ENCODE data around the gene ZNF664. TPM values are rescaled to one million over a fixed set of nuclear protein-coding genes. Genes with fewer than 3 reads are reported as not detected.

Gene ZNF664
- total RNA-seq, 1 experiment from 2014 or later: 87.6 TPM

GRCh38 chr12:124027753-124028554, 54.9 kb downstream of the ZNF664 start:
- H3K27ac ChIP-seq: no peak overlapping the region
- peaks cover 20% of the 10 kb centered on the region; the same call in 1 of the 2 replicates for H3F3A ChIP-seq (ENCODE audit: insufficient read depth, low read depth)
- no peak for DNase-seq
- no peaks in the 10 kb centered on the region for H4K20me1 ChIP-seq (ENCODE audit: insufficient read depth)
- no peak overlapping the region for H3K4me3 ChIP-seq
- no peaks in the 10 kb centered on the region for H3K27me3 ChIP-seq (ENCODE audit: insufficient read depth, low read depth)
- H3K4me1 ChIP-seq (replicated peaks; ENCODE audit: insufficient read depth): peaks cover 36% of the 10 kb centered on the region
- H2AFZ ChIP-seq: no peak overlapping the region
- BruUV-seq (replicated peaks): no TSS peak
- TF ChIP-seq EZH2 (IDR thresholded peaks at IDR 0.05; ENCODE audit: low read depth) (no peak), CTCF (conservative IDR thresholded peaks at IDR 0.05) (no peak)
- no peak overlapping the region for H3K4me2 ChIP-seq
- no peaks in the 10 kb centered on the region for H3K9me2 ChIP-seq (ENCODE audit: insufficient read depth)
- CTCF ChIA-PET: no interaction called here
- H3K9me3 ChIP-seq (ENCODE audit: insufficient read depth, low read depth): no peaks in the 10 kb centered on the region
- H3K79me2 ChIP-seq (ENCODE audit: low read depth): no peaks in the 10 kb centered on the region
- no peaks in the 10 kb centered on the region for H3K36me3 ChIP-seq (ENCODE audit: low read depth)
- intact Hi-C loops (cut with micrococcal nuclease; ENCODE audit: unreplicated experiment): no loop called here
- POLR2A ChIA-PET (ENCODE audit: unreplicated experiment): no interaction called here

- H3K79me2 ChIP-seq (ENCODE audit: low read depth): no peaks in the 10 kb centered on the region
- H4K20me1 ChIP-seq (ENCODE audit: insufficient read depth): no peaks in the 10 kb centered on the region
- DNase-seq: no peak
- BruUV-seq (replicated peaks): no TSS peak
- intact Hi-C loops (cut with micrococcal nuclease; ENCODE audit: unreplicated experiment): no loop called here
- no peaks in the 10 kb centered on the region for H3K36me3 ChIP-seq (ENCODE audit: low read depth)
- peaks cover 36% of the 10 kb centered on the region for H3K4me1 ChIP-seq (replicated peaks; ENCODE audit: insufficient read depth)
- no peak overlapping the region for H3K4me3 ChIP-seq
- peaks cover 20% of the 10 kb centered on the region; the same call in 1 of the 2 replicates for H3F3A ChIP-seq (ENCODE audit: insufficient read depth, low read depth)
- H2AFZ ChIP-seq: no peak overlapping the region
- POLR2A ChIA-PET (ENCODE audit: unreplicated experiment): no interaction called here
- H3K4me2 ChIP-seq: no peak overlapping the region
- H3K9me2 ChIP-seq (ENCODE audit: insufficient read depth): no peaks in the 10 kb centered on the region
- no peaks in the 10 kb centered on the region for H3K27me3 ChIP-seq (ENCODE audit: insufficient read depth, low read depth)
- H3K9me3 ChIP-seq (ENCODE audit: insufficient read depth, low read depth): no peaks in the 10 kb centered on the region
- no peak overlapping the region for H3K27ac ChIP-seq
- CTCF ChIA-PET: no interaction called here
- TF ChIP-seq CTCF (conservative IDR thresholded peaks at IDR 0.05): no peak
- TF ChIP-seq EZH2 (IDR thresholded peaks at IDR 0.05; ENCODE audit: low read depth): no peak
Observed at GRCh38 chr12:124028555-124028925, 55.5 kb downstream of the ZNF664 start.

GRCh38 chr12:124030008-124030407, 57.0 kb downstream of the ZNF664 start:
- intact Hi-C loops (cut with micrococcal nuclease; ENCODE audit: unreplicated experiment): no loop called here
- ChIA-PET POLR2A (ENCODE audit: unreplicated experiment) (no interaction called here), CTCF (no interaction called here)
- no peak for DNase-seq
- TF ChIP-seq EZH2 (IDR thresholded peaks at IDR 0.05; ENCODE audit: low read depth) (no peak), CTCF (conservative IDR thresholded peaks at IDR 0.05) (no peak)
- Histone ChIP-seq H3K4me2 (no peak overlapping the region), H3F3A (ENCODE audit: insufficient read depth, low read depth) (peaks cover 9% of the 10 kb centered on the region; the same call in 1 of the 2 replicates), H3K27me3 (ENCODE audit: insufficient read depth, low read depth) (no peaks in the 10 kb centered on the region), H3K4me3 (no peak overlapping the region), H2AFZ (no peak overlapping the region), H4K20me1 (ENCODE audit: insufficient read depth) (no peaks in the 10 kb centered on the region), H3K36me3 (ENCODE audit: low read depth) (no peaks in the 10 kb centered on the region), H3K27ac (no peak overlapping the region), H3K9me2 (ENCODE audit: insufficient read depth) (no peaks in the 10 kb centered on the region), H3K79me2 (ENCODE audit: low read depth) (no peaks in the 10 kb centered on the region), H3K4me1 (replicated peaks; ENCODE audit: insufficient read depth) (peaks cover 21% of the 10 kb centered on the region), H3K9me3 (ENCODE audit: insufficient read depth, low read depth) (no peaks in the 10 kb centered on the region)
- no TSS peak for BruUV-seq (replicated peaks)
